GM23248 (cell line): ENCODE measurements around the gene MRLN.
"Not testable (repeated sequence)": the region's sequence is repeated elsewhere in the genome, so short reads cannot be mapped to it uniquely, and the experiment has no call there.

Experiments used
- EZH2 ChIP-seq: fragments of 200-600 bp; sonication (generic); IDR thresholded peaks from 2 replicates; pipeline ENCODE4 v1.6.1; 2018; ENCODE audit warnings: antibody characterized with exemption, mild to moderate bottlenecking; ENCODE audit not compliant: insufficient read depth, poor library complexity, severe bottlenecking
- EZH2phosphoT487 ChIP-seq: fragments of 200-600 bp; sonication (generic); IDR thresholded peaks from 2 replicates; pipeline ENCODE4 v1.6.1; 2018; ENCODE audit warnings: antibody characterized with exemption, moderate library complexity, mild to moderate bottlenecking, low read depth; ENCODE audit not compliant: insufficient read depth

DNA sequence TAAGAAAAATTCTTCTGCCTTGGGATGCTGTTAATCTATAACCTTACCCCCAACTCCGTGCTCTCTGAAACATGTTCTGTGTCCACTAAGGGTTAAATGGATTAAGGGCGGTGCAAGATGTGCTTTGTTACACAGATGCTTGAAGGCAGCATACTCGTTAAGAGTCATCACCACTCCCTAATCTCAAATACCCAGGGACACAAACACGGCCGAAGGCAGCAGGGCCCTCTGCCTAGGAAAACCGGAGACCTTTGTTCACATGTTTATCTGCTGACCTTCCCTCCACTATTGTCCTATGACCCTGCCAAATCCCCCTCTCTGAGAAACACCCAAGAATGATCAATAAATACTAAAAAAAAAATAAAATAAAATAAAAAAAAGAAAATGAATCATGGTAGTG, 8.5 kb downstream of the MRLN start:
- not testable (repeated sequence) for TF ChIP-seq EZH2, EZH2phosphoT487
